Measurements from ENCODE around the gene EIF2S1. TPM values are rescaled to one million over a fixed set of nuclear protein-coding genes. Genes with fewer than 3 reads are reported as not detected.

Gene EIF2S1
- polyA plus RNA-seq, 1 donor from 2014 or later = 108 TPM

- Histone ChIP-seq H3F3A (ENCODE audit: insufficient read depth, low read length, poor library complexity, severe bottlenecking) (no peaks in the 10 kb centered on the region), H3K9ac (ENCODE audit: low read length) (no peak overlapping the region), H3K4me3 (ENCODE audit: low read length) (no peak overlapping the region), H3K36me3 (ENCODE audit: insufficient read depth, low read length) (peaks cover 4% of the 10 kb centered on the region), H3K79me2 (replicated peaks; ENCODE audit: insufficient read depth, low read length) (peaks cover 2% of the 10 kb centered on the region), H3K9me2 (ENCODE audit: insufficient read depth, low read length) (no peaks in the 10 kb centered on the region), H2AFZ (ENCODE audit: low read depth, low read length) (no peak overlapping the region), H3K9me3 (ENCODE audit: low read length) (no peaks in the 10 kb centered on the region), H4K20me1 (ENCODE audit: insufficient read depth) (no peaks in the 10 kb centered on the region), H3K27ac (ENCODE audit: low read length) (no peak overlapping the region), H3K27me3 (ENCODE audit: insufficient read depth, low read depth, low read length) (no peaks in the 10 kb centered on the region), H3K4me2 (ENCODE audit: low read length) (no peak overlapping the region)
- TF ChIP-seq EP300 (conservative IDR thresholded peaks at IDR 0.05; ENCODE audit: poor library complexity, severe bottlenecking) = no peak
- no peak for TF ChIP-seq EZH2 (IDR thresholded peaks at IDR 0.05; ENCODE audit: borderline replicate concordance, insufficient read depth, low read length, poor library complexity, severe bottlenecking)
- TF ChIP-seq SMC3 (conservative IDR thresholded peaks at IDR 0.05; ENCODE audit: poor library complexity) = no peak
- no peak for TF ChIP-seq REST (IDR thresholded peaks at IDR 0.05; ENCODE audit: borderline replicate concordance)
- TF ChIP-seq TAF1 (IDR thresholded peaks at IDR 0.05; ENCODE audit: low read depth) = no peak
- TF ChIP-seq RAD21 (conservative IDR thresholded peaks at IDR 0.05) = no peak
- TF ChIP-seq MXI1 (conservative IDR thresholded peaks at IDR 0.05; ENCODE audit: poor library complexity, severe bottlenecking) = no peak
- TF ChIP-seq CTCF (IDR thresholded peaks at IDR 0.05; ENCODE audit: poor library complexity, severe bottlenecking) = no peak
- no peak for TF ChIP-seq POLR2AphosphoS5 (IDR thresholded peaks at IDR 0.05)
These were observed 11.4 kb downstream of the EIF2S1 start for GRCh38 chr14:67371247-67372148.

- no peak overlapping the region for H3K4me3 ChIP-seq (ENCODE audit: low read length)
- H3K9ac ChIP-seq (ENCODE audit: low read length) = no peak overlapping the region
- peaks cover 2% of the 10 kb centered on the region for H3K79me2 ChIP-seq (replicated peaks; ENCODE audit: insufficient read depth, low read length)
- H3K9me2 ChIP-seq (ENCODE audit: insufficient read depth, low read length) = no peaks in the 10 kb centered on the region
- H3K27me3 ChIP-seq (ENCODE audit: insufficient read depth, low read depth, low read length) = no peaks in the 10 kb centered on the region
- no peak overlapping the region for H2AFZ ChIP-seq (ENCODE audit: low read depth, low read length)
- TF ChIP-seq POLR2AphosphoS5 (IDR thresholded peaks at IDR 0.05) (no peak), CTCF (IDR thresholded peaks at IDR 0.05; ENCODE audit: poor library complexity, severe bottlenecking) (no peak), SMC3 (conservative IDR thresholded peaks at IDR 0.05; ENCODE audit: poor library complexity) (no peak), MXI1 (conservative IDR thresholded peaks at IDR 0.05; ENCODE audit: poor library complexity, severe bottlenecking) (no peak), EP300 (conservative IDR thresholded peaks at IDR 0.05; ENCODE audit: poor library complexity, severe bottlenecking) (no peak), RAD21 (conservative IDR thresholded peaks at IDR 0.05) (no peak), TAF1 (IDR thresholded peaks at IDR 0.05; ENCODE audit: low read depth) (no peak), EZH2 (IDR thresholded peaks at IDR 0.05; ENCODE audit: borderline replicate concordance, insufficient read depth, low read length, poor library complexity, severe bottlenecking) (no peak), REST (IDR thresholded peaks at IDR 0.05; ENCODE audit: borderline replicate concordance) (no peak)
- no peak overlapping the region for H3K4me2 ChIP-seq (ENCODE audit: low read length)
- no peak overlapping the region for H3K27ac ChIP-seq (ENCODE audit: low read length)
- no peaks in the 10 kb centered on the region for H3F3A ChIP-seq (ENCODE audit: insufficient read depth, low read length, poor library complexity, severe bottlenecking)
- H4K20me1 ChIP-seq (ENCODE audit: insufficient read depth) = no peaks in the 10 kb centered on the region
- no peaks in the 10 kb centered on the region for H3K9me3 ChIP-seq (ENCODE audit: low read length)
- H3K36me3 ChIP-seq (ENCODE audit: insufficient read depth, low read length) = peaks cover 4% of the 10 kb centered on the region
These were observed 12.7 kb downstream of the EIF2S1 start for GRCh38 chr14:67372833-67373232.
